ENCODE data around the gene RNF157.
"Not testable (repeated sequence)": the region's sequence is repeated elsewhere in the genome, so short reads cannot be mapped to it uniquely, and the experiment has no call there.

RNF157 gene

DNA sequence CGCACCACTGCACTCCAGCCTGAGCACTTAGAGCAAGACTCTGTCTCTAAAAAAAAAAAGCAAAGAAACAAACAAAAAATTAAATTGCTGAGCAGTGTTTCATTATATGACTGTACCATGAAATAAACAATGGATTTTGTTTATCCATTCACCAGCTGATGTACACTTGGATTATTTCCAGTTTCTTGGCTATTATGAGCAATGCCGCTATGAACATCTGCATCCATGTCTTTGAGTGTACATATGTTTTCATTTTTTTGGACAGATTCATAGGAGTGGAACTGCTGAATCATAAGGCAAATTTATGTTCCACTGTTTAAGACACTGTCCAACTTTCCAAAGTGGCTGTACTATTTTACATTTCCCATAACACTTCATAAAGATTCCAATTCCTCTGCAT lies 8.0 kb downstream of the RNF157 start:
- DNase-seq = no peak

DNA sequence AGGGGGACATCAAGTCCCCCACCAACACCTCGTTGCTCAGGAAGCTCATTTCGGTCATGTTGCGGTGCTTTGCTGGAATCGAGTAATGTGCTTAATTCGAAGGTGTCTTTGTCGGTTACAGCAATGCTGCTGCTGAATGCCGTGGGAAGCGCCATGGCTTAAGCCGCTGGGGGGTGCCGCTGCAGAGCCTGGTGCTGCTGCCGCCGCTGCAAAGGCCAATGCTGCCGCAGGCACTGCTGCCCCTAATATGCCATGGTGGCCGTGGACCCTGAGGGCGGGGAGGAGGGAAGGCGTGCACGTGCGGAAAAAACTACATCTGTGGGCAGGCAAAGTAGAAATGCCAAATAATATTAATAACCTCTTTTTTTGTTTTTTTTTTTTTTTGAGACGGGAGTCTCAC lies 13.5 kb downstream of the RNF157 start:
- not testable (repeated sequence) for DNase-seq

DNA sequence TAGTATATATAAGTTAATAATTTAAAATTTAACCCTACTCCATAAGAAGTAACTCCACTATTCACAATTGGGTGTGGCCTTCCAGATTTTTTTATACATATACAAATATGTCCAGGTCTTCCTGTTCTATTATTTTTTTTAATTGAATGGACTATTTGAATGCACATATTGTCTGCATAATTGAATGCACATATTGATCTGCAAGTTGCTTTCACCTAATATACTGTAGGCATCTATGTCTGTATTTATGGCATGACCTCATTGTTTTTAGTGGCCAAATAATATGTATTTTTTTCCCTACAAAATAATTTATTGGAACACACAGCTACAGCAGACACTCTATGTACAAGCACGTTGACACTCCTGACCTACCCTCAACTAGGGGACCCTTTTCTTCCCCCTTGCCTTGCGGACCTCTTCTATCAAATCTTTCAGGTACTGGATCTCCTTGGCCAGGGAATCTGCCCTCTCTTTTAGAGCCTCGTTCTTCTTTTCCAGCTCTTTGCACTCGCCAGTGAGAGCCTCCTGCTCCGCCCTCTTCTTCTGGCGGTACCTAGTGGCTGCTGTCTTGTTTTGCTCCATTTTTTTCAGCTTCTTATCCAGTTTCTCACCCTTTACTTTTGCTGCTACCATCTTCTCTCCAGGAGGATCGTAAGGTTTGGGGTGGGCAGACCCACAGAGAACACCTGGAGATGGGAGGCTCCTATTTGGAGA lies 14.8 kb downstream of the RNF157 start:
- DNase-seq = not testable (repeated sequence)

DNA sequence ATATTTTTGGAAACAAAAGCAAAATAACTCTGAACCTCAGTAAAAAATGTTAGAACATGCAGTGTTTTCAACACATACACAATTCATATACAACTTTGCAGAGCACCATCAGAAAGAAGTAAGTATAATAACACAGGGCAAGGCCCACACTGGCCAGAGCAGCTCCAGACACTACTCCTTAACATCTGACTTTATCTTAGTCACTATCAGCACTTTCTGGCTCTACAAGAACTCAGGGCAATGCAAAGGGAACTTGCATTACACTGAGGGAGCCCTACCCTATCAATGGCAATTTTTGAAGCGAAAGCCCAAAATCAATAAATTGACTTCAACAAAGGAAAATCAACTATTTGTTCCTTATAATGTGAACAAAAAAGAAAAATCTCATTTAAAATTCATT lies 16.5 kb downstream of the RNF157 start:
- no peak for DNase-seq

DNA sequence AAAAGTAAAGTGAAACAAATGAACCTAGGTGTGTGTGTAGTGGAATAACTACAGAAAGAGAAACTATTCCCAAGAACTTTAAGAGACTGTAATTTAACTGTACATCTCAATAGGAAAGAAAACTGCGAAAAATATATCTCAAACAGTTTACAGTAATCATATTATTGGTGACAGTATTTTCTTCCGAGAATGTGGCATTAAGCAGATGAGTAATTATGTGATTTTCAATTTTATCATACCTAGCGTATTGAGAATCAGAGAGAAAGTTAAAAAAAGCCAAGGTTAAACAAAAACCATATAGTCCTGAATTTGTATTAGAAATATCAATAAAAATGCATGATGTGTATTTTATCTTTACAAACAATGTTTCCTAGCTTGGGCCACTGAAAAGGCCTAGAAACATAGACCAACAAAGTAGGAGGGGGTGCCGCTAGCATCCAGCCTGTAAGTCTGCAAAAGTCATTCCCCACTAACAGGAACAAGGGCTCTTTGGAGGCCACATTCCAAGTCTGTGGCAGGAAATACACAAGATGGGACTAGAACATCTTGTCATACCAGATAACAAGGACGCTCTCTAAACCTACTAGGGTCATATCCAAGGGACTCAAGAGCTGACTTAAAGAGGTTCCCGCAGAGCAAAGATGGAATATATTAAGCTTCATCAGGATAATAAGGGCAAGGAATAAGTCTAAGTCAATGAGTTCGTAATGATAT lies 20.5 kb downstream of the RNF157 start:
- DNase-seq = no peak

DNA sequence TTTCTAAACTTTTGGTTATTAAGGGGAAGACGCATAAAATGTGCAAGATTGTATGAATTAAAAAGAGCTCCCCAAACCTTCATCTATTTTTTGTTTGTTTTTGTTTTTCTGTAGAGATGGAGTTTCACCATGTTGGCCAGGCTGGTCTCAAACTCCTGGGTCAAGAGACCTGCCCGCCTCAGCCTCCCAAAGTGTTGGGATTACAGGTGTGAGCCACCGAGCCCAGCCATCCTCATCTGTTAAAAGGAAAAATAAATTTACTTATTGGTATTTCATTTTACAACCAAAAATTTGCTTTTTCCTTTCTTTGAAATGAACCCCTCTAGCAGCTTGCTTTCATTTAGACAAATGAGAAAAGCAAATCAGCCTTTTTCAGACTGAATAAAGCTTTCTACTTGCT lies 23.2 kb downstream of the RNF157 start:
- no peak for DNase-seq

DNA sequence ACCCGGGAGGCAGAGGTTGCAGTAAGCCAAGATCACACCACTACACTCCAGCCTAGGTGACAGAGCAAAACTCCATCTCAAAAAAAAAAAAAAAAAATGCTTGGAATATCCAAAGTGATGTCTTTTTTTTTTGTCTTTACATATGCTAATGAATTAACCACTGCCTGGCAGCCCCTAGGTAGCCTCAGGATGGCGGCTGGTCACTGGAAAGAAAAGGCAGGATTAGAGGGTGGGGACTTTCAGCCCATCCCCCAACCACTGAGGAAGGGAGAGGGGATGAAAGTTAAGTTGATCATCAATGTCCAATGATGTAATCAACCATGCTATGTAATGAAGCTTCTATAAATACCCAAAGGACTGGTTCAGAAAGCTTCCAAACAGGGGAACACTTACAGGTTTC lies 26.8 kb downstream of the RNF157 start:
- DNase-seq = no peak

DNA sequence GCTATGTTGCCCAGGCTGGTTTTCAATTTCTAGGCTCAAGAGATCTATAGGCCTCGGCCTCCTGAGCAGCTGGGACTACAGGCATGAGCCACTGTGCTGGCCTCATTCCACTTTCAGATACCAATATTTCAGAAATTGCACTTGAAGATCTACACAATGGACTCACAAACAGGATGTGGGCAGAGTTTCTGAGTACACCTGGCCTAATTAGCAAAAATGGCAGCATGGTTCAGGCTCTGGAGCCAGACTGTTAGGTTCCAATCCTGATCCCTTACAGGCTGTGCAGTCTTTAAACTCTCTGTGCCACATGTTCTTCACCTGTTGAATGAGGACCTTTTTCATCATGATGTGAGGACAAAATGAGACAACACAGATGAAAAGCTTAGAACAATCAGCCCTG lies 32.2 kb downstream of the RNF157 start:
- DNase-seq = no peak

DNA sequence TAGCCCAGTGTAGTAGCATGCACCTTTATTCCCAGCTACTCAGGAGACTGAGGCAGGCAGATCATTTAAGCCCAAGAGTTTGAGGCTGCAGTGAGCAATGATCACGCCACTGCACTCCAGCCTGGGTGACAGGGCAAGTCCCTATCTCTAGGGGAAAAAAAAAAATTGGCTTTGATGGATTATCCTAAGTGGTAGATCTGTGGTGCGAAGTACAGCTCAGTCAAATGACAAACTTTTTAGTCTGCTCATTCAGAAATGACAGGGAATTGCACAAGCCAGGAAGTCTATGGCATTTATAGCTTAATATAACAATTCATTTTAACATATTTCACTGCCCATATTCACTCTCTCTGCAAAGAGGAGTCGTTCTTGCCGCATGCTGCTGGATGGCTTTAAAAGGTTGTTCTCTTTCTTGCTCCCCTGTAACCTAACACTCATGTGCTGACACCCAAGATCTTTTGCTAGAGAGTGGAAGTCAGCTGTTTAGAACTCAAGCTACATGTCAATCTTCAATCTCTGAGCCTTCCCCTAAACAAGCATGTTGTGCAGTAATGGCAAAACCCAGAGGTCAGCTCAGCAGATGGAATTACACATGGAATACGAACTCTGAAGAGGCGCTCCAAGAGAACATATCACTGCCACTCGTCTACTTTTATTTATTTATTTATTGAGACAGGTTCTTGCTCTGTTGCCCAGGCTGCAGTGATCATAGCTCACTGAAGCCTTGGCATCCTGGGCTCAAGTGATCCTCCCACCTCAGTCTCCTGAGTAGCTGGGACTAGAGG lies 32.8 kb downstream of the RNF157 start:
- no peak for DNase-seq

DNA sequence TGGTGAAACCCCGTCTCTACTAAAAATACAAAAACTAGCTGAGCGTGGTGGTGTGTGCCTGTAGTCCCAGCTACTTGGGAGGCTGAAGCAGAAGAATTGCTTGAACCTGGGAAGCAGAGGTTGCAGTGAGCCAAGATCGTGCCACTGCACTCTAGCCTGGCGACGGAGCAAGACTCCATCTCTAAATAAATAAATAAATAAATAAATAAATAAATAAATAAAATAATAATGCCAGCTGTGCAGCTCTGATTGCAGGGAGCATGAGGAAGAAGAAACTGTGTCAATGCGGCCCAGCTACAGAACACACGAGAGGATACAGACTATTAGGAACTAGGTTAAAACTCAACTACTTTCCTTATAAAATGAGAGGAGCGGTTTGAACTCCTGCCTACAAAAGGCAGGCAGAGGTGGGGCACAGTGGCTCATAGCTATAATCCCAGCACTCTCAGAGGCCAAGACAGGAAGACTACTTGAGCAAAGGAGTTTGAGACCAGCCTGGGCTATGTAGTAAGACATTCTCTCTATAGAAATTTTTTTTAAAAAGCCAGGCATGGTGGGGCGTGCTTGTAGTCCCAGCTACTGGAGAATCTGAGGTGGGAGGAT lies 34.6 kb downstream of the RNF157 start:
- DNase-seq = not testable (repeated sequence)

DNA sequence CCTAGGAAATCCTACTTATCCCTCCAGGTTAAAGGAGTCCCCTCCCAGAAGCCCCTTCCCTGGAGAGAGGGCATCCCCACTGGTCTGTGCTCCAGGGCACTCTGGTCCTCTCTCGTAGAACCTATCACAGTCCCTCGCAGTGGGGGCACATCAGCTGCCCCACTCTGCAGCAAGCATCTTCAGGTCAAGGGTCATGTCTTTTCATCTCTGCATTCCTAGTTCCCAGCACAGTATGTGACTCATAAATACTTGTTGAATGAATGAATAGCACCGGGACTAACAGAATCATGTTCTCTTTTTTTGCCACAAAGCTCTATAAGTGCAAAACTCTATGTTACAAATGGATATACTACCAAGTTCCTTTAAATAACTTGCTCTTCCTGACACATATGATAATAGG lies 36.0 kb downstream of the RNF157 start:
- no peak for DNase-seq

DNA sequence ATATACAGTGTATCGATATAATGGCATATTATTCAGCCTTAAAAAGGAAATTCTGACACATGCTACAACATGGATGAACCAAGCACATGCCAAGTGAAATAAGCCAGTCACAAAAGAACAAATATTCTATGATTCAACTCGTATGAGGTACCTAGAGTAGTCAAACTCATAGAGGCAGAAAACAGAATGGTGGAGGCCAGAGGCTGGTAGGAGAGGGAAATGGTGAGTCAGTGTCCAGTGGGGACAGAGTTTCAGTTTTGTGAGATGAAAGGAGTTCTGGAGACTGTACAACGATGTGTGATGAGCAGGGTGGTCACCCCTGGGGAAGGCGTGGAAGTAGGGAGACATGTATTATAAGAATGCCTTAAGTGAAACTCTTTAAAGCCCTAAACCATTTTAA lies 39.9 kb downstream of the RNF157 start:
- DNase-seq = no peak

DNA sequence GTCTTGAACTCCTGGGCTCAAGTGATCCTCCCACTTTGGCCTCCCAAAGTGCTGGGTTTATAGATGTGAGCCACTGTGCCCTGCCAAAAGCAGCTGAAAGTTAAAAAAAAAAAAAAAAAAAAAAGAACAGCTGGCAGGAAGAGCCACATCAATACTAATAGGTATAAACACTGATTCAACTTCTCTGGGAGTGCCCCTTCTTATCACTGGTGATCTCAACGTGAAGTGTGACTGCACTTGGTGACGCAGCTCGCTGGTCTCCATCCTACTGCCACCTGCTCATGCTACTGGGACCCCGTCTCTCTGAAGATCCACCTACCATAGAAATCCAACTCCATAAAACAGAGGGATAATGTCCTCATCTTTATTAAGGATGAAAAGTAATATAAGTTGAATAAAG lies 40.8 kb downstream of the RNF157 start:
- peak; percentile 74 for DNase-seq

DNA sequence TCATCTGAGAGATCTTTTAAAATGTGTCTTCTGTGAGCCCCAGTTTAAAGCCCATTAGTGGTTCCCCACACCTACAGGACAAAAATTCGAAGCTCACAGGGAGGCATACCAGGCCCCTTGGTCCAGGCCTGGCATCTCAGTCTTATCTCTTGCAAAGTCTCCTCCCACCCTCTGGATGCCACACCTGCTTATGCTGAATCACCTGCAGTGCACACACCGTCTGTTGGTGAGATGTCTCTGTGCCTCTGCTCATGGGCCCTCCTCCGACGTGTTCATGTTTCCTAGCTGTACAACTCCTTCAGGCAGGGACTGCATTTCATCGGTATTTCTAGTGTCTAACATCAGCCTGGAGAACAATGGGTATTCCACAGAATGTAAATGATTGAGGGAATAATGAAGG lies 41.6 kb downstream of the RNF157 start:
- DNase-seq = peak; percentile 54

DNA sequence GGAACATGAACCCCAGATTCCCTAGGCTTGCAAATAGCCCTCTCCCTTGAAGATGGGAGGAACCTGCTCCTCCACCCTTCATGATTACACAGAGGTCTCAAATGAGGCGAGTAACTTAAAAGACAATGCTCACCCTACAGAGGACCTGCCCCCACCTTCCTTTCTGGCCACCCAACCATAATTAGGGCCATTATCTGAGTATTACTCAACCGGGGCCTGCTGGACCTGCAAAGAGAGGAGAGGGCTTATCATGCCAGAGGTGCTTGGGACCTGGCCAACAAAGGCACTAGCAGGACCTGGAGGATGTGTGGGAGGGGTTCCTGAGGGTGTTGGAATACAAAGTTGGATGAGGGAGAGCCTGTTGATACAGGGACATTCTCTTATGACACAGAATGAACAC lies 42.4 kb downstream of the RNF157 start:
- DNase-seq = no peak

DNA sequence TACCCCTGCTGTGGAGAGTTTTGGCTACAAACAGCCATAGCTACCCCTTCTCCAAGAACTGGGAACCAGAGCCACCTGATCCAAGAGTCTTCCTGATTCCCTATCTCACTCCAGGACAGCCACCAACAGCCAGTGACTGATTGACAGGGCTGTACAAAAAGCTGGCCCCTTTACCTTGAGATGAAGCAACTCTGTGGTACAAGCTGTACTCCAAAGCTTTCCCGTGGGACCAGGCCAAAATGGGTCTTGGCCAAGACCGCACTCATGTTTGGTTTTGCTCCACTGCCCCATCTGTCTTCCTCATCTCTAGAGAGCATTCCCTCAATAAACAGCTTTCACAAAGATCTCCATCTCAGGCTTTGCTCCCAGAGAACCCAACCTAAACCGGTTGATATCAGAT lies 43.6 kb downstream of the RNF157 start:
- no peak for DNase-seq

DNA sequence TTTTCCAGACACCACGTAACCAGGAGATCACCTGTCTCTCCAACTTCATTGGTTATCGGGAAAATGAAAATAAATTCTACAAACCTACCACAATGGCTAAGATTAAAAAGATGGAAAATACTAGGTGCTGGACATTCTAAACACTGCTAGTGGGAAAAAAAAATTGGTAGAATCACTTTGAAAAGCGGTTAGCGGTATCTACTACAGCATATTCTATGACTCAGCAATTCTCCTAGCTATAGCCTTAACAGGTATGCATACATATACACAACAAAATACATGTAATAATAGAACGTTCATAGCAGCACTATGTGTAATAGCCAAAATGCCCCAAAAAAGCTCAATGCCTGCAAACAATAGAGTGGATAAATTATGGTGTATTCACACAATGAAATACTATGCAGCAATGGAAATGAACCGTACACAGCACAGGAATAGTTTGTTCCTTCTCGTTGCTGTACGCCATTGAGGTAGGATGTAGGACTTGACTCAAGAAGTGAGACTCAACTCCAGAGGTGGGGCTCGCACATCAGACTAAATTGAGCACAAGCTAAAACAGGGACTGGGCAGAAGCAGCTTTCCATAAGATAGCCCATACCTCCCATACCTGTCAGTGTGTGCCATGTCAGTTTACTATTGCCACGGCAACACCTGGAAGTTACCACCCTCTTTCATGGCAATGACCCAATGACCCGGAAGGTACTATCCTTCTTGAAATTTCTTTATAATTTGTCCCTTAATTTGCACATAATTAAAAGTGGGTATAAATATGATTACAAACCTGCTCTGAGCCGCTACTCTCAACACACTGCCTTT lies 44.8 kb downstream of the RNF157 start:
- DNase-seq = no peak

DNA sequence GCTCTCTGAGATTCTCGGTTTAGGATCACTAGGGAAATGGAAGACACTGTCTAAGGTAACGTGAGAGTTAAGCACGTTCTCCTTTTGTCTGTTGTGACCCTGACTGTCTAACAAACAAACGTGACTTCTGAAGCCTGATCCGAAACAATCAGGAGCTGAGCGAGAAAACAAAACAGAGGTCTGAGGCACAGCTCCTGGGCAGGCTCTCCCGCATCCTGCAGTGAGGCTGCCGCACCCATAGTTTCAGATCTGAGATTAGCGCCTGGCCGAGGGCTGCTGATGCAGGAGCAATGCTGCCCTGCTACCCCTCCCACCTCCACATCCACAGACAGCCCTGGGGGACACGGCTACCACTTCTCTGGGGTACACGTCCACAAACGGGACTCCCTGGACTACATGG lies 46.7 kb downstream of the RNF157 start:
- DNase-seq = peak; percentile 64

DNA sequence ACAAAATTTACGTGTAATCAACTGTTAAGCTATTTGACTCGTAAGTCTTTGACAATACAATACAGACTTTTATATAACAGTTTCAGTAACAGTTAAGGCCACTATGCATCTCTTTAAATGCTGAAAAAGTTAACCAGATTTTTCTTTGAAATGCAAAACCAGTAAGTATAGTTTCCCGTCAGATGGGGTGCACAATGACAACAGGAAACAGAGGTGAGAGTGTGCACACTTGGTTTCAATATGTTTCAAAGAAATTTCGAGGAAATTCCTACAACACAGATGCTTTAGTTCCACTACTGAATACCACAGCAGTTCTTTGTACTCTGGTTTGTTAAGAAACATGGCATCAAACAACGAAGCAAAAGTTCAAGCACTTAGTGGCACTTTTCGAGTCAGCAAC lies 48.4 kb downstream of the RNF157 start:
- peak; percentile 55 for DNase-seq

DNA sequence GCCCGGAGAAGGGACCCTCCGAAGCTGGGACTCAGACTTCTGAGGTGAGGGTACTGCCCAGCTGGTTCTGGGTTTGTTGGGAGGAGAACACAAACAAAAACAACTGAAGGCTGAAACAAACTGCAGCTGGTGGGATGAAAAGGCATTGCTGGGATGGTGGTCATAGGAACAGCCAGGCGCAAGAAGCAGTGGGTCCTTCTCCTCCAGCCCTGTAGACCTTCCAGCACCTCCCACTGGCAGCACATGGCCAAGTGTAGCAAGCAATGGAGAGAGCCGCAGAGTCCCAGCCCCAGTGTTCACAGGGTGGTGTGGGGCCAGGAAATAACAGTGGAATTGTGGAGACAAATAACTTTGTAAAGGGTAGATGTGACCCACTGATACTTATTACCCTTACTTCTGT lies 50.6 kb downstream of the RNF157 start:
- DNase-seq = no peak

DNA sequence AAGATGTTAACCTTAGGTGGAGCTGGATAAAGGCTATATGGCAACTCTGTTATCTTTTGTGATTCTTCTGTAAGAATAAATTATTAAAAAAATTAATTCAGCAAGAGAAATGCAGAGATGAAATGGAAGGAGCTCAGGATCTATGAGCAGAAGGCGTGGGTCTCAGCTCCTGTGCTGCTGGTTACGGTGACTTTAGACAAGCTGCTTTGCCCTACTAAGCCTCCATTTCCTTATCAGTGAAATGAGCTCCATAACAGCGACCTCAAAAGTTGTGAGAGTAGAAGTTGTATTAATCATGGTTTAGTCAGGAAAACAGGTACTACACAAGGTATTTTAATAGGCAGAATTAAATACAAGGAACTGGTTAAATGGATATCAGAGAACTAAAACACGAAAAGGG lies 51.0 kb downstream of the RNF157 start:
- DNase-seq = no peak

DNA sequence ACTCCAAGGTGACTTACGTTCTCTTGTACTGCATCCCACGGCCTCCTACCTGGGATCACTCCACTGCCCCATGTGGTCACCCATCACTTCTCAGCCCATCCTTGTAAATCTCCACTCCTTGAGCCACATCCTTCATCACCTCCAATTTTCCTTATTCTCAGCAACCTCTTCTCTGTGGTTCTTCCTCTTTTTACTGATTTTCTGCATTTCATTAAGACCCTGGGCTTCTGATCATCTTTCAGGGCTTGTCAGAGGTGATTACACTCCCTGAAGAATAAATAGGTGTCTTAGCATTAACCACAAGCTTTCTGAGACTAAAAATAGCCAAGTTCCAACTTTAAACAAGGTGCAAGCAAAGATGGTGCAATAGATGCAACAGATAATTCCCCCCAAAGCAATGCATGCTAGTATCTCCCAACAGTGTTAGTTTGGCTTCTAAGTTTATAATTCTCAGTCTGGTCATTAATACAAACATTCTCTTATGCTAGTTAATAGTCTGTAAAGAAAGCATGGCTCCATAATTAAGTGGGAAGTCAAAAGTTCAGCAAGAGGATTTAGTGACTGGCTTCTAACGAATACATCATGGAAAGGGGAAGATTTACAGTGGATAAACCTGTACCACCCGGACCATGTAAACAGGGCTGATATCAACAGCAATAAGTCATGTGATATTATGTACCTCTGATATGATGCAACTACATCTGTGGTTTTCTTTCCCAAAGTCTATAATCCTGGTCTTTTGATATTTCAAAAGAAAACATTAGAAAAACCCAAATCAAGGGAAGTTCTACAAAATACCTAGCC lies 51.9 kb downstream of the RNF157 start:
- DNase-seq = no peak

Measured in CD4-positive, alpha-beta T cell treated with Interleukin-17A for 4 hours (primary cell).